HAP-1 (cell line): ENCODE data around the gene ADNP2.

Experiments used
- DNase-seq, 2 experiments: peaks; one replicate each; pipeline ENCODE4 v3.0.0-alpha.2; 2016 to 2020; ENCODE audit warnings: low spot score in 2 of 2
- H3K27me3 ChIP-seq: fragments of 250-450 bp; sonication (Bioruptor Pico); 2 replicates; pipeline ENCODE4 v1.5.1; 2020; ENCODE audit warnings: low read depth, mild to moderate bottlenecking, moderate library complexity
- H3K36me3 ChIP-seq: fragments of 250-450 bp; sonication (Bioruptor Pico); replicated peaks from 2 replicates; pipeline ENCODE4 v1.5.1; 2020; ENCODE audit warnings: mild to moderate bottlenecking
- H3K4me1 ChIP-seq: fragments of 250-450 bp; sonication (Bioruptor Pico); 2 replicates; pipeline ENCODE4 v1.5.1; 2020; ENCODE audit warnings: mild to moderate bottlenecking
- H3K4me3 ChIP-seq: fragments of 250-450 bp; sonication (Bioruptor Pico); 2 replicates; pipeline ENCODE4 v1.5.1; 2020; ENCODE audit warnings: mild to moderate bottlenecking, moderate library complexity
- H3K9me3 ChIP-seq: fragments of 250-450 bp; sonication (Bioruptor Pico); 2 replicates; pipeline ENCODE4 v1.5.1; 2020; ENCODE audit warnings: mild to moderate bottlenecking, moderate library complexity
- in situ Hi-C: fragments of 300-500 bp; cut with MboI; formaldehyde crosslinking; loops from 3 replicates; pipeline ENCODE4 v1.14.3; 2020; ENCODE audit warnings: low sequenced_read_pairs, inconsistent platforms, mixed read lengths

Gene ADNP2

DNA sequence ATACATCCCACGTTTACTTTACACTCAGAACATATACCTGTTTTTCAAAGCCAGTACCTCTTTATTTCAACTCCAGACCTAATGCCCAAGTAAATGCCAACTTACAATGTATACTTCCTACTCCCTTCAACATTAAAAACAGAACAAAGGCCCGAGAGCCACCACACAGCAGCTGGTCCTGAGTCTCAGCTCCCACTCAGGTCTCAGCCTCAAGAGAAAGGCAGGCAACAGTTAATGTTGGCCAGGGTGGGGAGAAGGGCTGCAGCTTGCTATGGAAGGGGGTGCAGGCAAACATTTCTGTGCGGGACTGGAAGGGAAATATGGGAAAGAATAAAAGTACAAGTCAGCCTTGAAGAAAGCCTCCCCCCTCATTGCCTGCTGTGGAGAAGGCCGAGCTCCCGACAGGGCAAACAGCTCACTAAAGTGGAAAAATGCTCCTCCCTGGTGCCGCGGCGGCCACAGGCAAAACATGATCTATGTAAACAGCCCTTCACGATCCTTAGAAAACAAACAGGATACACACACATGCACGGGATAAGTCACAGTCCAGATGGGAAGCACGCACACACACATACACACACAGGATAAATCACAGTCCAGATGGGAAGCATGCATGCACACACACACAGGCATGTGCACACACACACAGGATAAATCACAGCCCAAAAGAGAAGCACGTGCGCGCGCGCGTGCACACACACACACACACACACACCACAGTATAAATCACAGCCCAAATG is 67.4 kb downstream of the ADNP2 start:
- H3K36me3 ChIP-seq, result no peaks in the 10 kb centered on the region
- in situ Hi-C loops, result no loop called here
- no peaks in the 10 kb centered on the region for H3K9me3 ChIP-seq
- no peak for DNase-seq
- no peak overlapping the region for H3K4me3 ChIP-seq
- H3K4me1 ChIP-seq, result peaks cover 2% of the 10 kb centered on the region; the same call in 1 of the 2 replicates
- no peaks in the 10 kb centered on the region for H3K27me3 ChIP-seq

DNA sequence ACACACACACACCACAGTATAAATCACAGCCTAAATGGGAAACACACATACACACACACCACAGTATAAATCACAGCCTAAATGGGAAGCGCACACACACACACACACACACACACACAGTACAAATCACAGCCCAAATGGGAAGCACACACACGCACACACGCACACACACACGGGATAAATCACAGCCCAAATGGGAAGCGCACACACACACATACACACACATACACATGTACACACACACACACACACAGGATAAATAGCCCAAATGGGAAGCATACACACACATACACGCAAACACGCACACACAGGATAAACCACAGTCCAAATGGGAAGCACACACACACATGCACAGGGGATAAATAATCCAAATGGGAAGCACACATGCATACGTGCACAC is 68.1 kb downstream of the ADNP2 start:
- no peak for DNase-seq
- Histone ChIP-seq H3K4me3 (no peak overlapping the region), H3K36me3 (no peaks in the 10 kb centered on the region), H3K4me1 (no peaks in the 10 kb centered on the region), H3K27me3 (no peaks in the 10 kb centered on the region), H3K9me3 (no peaks in the 10 kb centered on the region)
- in situ Hi-C loops, result no loop called here

DNA sequence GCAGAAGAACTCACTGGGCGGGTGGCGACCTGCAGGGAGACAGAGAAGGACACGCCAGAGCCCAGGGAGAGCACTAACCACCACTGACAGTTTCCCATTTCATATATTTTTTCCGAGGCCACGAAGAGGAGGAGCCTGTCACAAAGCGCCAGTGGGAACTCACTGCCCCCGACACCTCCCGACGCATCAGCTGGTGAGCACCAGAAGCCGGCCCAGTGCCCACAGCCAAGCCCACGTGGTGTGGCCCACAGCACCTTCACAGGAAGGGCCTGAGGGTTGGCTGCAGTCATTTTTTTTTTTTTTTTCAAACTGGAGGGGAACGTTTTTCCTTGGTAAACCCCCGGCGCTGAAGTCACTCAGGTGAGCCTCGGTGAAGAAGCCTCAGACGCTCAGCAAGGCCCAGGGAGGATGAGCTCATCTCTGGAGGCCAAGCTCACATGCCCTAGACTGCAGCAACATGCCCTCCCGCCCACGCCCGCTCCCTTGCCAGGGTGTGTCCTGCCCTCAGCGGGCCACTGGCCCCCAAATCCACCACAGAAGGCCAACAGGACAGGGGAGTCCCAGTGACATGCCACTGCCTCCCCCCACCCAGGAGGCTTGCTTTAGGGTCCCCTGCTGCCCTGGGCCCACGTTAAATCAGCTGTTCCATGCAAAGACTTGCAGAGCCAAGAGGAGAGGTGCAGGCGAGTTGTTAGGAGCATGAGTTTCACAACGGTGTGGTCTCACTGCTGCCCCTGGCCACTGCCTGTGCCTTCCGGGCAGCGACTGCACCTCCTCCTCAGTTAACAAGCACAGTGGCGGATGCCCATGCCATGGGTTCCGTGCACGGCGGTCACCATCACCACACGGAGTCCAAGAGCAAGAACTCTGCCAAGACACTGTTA is 70.1 kb downstream of the ADNP2 start:
- no peak overlapping the region for H3K4me3 ChIP-seq
- DNase-seq, result no peak
- no peaks in the 10 kb centered on the region for H3K4me1 ChIP-seq
- in situ Hi-C loops, result no loop called here
- H3K27me3 ChIP-seq, result no peaks in the 10 kb centered on the region
- H3K36me3 ChIP-seq, result no peaks in the 10 kb centered on the region
- no peaks in the 10 kb centered on the region for H3K9me3 ChIP-seq

DNA sequence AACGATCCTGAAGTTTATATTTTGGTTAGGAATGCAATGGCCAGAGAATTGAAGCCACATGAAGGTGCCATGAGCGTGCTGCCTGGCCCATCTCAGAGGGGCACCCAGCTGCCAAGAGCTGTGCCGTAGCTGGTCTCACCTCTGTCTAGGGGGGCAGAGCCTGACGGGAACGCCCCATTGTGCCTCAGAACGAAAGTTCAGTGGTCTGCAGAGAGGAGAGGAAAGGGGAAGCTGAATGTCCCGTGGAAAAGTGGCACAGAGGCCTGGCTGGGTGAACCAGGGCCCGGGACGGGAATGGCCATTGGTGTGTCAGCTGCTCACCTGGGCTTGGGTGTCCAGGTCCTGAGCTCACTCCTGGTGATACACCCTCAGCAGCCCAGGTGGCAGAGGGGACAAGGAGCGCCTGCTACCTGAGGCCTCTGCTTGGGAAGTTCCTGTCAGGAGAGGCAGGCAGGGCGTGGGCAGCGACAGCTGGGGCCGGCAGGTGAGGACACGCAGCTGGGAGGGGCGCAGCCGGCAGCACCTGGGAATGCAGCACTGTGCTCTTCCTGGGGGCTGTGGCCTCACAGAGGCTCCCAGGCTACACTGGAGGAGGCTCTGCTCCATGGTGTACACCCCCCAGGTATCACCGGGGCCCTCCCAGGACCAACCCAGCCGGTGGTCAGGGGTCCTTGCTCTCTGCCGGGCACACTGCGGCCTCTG is 70.9 kb downstream of the ADNP2 start:
- in situ Hi-C loops, result no loop called here
- no peaks in the 10 kb centered on the region for H3K27me3 ChIP-seq

DNA sequence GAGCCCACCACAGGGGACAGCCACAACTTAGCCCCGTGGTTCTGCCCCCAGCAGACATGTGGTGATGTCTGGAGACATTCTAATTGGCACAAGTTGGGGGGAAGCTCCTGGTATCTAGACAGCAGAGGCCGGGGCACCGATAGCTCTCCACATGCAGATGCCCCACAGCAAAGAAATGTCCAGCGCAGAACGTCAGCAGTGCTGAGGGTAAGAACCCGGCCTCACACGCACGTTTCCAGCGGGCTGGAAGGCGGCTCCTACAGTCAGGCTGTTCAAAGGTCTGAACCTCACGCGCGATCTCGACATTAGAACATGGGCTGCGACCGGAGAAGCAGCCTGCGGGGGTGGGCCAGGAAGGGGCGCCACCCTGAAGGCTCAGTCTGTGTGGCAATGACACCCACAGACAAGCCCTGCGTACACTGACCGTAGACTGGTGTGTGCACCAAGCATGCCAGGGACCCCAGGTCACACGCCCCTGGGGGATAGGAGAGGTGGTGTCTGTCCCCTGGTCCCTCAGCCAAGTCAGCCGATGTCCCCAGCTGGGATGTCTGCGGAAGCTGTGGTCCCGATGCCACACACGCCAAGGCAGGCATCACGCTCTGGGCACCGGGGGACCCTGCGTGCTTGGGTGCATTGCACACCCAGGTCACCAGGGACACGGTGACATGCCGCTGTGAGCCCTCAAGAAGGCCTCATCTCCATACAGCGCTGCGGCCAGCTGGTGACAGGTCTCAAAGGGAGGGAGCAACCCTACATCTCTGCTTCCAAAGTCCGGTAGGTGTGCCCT is 71.9 kb downstream of the ADNP2 start:
- in situ Hi-C loops, result no loop called here
- no peak for DNase-seq
- no peaks in the 10 kb centered on the region for H3K36me3 ChIP-seq
- no peaks in the 10 kb centered on the region for H3K9me3 ChIP-seq
- H3K4me1 ChIP-seq, result no peaks in the 10 kb centered on the region
- H3K4me3 ChIP-seq, result no peak overlapping the region
- H3K27me3 ChIP-seq, result no peaks in the 10 kb centered on the region

More for the DNA sequence above, 70.9 kb downstream of the ADNP2 start:
- DNase-seq, result no peak
- Histone ChIP-seq H3K4me1 (no peaks in the 10 kb centered on the region), H3K4me3 (no peak overlapping the region), H3K9me3 (no peaks in the 10 kb centered on the region), H3K36me3 (no peaks in the 10 kb centered on the region)

DNA sequence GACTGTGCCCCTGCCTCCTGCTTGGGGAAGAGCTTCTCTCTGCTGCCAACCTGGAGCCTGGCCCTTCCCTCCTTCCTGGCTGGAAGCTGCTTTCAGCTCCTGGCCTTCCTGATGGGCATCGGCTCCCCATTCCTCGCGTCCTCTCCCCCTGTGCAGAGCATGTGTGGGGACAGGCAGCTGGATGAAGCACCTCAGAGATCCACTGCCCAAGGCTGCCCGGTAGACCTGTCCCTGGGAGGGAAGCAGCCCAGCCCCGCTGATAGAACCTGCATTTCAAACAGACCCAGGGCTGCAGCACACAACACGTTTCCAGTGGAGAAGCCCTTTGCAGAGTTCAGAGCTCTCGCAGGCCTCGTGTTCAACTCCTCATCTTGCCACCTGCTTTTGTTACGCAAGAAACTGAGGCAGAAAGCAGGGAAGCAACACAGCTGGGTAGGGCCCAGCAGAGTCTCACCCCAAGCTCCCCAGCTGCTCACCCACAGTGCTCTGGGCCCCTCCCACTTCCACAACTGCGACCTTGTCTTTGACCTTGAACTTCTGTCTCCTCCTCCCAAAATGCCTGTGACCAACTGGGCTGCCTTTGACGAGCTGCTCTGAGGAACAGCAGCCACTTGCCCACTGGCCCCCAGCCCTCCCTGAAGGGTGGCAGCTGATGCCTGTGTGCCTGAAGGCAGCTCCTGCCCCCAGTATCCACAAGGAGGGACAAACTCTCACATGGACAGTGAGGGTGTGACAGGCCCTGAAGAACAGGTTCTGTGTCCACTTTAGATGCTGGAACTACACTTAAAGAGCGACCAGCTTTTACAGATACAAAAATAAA is 72.8 kb downstream of the ADNP2 start:
- Histone ChIP-seq H3K4me3 (no peak overlapping the region), H3K4me1 (no peaks in the 10 kb centered on the region), H3K27me3 (no peaks in the 10 kb centered on the region), H3K9me3 (no peaks in the 10 kb centered on the region), H3K36me3 (no peaks in the 10 kb centered on the region)
- in situ Hi-C loops, result no loop called here
- DNase-seq, result no peak

DNA sequence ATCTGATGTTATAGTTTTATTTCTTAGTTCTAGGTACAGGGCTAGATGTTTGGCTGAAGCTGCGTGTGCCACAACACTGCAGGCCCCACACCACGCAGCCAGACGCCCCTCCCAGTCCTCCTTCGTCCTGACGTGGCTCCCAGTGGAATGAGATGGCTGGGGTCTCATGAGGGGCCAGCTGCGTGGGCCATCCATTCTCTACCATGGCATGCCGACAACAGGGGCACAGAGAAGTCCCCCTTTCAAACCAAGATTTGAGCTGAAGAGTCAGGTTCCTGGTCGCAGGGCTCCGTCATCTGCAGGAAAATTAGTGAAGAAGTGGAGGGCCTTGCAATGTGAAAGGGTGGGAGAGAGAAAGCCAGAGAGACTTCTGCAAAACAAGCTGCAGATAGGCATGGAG is 73.8 kb downstream of the ADNP2 start:
- no peaks in the 10 kb centered on the region for H3K36me3 ChIP-seq
- no peaks in the 10 kb centered on the region for H3K9me3 ChIP-seq
- no peak overlapping the region for H3K4me3 ChIP-seq
- in situ Hi-C loops, result no loop called here
- DNase-seq, result no peak
- H3K27me3 ChIP-seq, result no peaks in the 10 kb centered on the region
- H3K4me1 ChIP-seq, result no peaks in the 10 kb centered on the region

DNA sequence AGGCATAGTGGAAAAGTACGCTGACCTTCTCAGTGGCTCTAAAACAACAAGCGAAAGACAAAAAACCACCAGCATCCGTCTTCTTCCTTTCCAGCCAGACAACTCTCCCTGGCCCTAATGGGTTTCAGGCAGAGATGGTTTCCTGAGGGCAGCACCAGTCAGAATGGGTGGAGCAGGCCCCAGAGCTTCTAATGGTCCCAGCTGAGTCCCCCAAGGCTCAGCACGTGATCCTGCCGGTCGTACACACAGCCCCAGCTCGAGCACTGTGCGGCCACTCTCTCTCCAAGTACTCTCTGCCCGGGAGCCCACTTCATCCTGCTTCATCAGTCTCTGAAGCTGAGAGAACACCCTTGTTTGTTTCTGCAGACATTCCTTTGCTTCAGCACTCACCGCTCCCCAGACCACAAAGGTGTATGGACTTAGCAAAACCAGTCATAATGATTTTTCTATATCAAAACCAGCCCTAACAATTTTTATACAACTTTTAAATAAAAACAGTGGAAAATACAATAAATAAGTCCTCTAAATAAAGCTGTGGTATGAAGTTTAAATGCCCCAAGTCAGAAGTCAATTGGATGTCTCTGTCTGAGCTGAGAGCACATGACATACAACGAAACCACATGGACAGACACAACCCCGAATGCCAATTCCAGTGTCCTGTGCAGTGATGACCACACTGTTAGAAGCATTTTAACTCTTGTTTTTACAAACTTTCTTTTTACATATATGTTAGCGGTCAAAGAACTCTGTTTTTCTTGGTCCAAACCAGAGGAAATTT is 74.4 kb downstream of the ADNP2 start:
- Histone ChIP-seq H3K27me3 (no peaks in the 10 kb centered on the region), H3K9me3 (no peaks in the 10 kb centered on the region), H3K4me1 (no peaks in the 10 kb centered on the region), H3K4me3 (no peak overlapping the region), H3K36me3 (no peaks in the 10 kb centered on the region)
- DNase-seq, result no peak
- in situ Hi-C loops, result no loop called here

DNA sequence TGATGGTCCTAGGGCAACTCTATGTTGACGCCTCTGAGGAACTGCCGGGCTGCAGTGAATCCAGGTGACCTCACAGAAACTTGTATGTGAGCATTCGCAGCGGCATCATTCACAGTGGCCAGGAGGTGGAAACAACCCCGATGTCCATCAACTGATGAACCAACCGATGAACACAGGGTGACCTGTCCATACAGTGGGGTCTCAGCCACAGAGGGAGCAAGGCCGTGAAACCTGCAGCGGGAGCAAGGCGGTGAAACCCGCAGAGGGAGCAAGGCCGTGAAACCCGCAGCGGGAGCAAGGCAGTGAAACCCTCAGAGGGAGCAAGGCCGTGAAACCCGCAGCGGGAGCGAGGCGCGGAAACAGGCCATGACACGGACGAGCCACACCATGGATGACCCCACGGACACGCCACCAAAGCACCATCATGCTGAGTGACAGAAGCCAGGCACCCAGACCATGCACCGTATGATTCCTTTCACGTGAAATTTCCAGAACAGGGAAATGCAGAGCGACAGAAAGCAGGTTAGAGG is 75.2 kb downstream of the ADNP2 start:
- Histone ChIP-seq H3K4me3 (no peak overlapping the region), H3K36me3 (no peaks in the 10 kb centered on the region), H3K4me1 (no peaks in the 10 kb centered on the region), H3K9me3 (no peaks in the 10 kb centered on the region), H3K27me3 (no peaks in the 10 kb centered on the region)
- DNase-seq, result no peak
- in situ Hi-C loops, result no loop called here

DNA sequence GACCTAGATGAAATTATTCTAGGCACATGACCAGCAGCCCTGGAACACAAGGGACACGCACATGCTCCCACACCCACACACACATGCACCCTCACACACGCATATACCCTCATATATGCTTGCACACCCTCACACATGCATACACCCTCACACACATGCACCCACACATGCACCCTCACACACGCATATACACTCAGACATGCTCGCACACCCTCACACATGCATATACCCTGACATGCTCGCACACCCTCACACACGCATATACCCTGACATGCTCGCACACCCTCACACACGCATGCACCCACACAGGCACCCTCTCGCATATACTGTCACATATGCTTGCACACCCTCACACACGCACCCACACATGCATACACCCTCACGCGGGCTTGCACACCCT is 76.5 kb downstream of the ADNP2 start:
- Histone ChIP-seq H3K36me3 (no peaks in the 10 kb centered on the region), H3K27me3 (no peaks in the 10 kb centered on the region), H3K4me1 (no peaks in the 10 kb centered on the region), H3K9me3 (no peaks in the 10 kb centered on the region), H3K4me3 (no peak overlapping the region)
- in situ Hi-C loops, result no loop called here
- no peak for DNase-seq

DNA sequence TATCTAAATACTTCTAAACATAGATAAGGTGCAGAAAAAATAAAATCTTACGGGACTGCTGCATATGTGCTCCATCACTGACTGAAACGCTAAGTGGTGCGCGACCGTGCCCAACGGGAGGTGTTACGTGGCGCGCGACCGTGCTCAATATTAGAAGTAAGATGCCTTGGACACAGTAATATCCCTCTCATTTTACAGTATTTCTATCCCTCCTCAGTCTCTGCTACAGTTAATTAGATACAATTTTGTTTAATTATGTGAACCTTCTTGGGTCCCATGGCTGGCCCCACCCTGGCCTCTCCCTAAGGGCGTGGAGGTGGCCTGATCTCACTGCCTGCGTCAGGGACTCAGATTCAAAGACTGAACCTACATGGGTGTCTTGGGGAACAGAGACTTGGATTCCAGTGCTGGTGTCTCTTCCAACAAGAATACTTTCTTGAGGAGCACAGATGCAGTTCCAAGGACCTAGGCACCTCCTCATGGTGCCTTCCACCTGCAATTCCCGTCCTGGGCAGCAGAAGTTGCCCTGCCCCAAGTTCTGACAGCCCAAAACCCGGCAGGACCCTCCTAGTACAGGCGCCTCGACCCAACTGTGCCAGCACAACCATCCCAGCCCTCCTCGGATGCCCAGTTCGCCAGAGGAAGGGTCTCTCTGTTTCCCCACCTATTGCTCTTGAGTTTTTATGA is 79.0 kb downstream of the ADNP2 start:
- H3K27me3 ChIP-seq, result no peaks in the 10 kb centered on the region
- H3K4me1 ChIP-seq, result no peaks in the 10 kb centered on the region
- no peaks in the 10 kb centered on the region for H3K9me3 ChIP-seq
- in situ Hi-C loops, result no loop called here
- no peaks in the 10 kb centered on the region for H3K36me3 ChIP-seq
- no peak for DNase-seq
- H3K4me3 ChIP-seq, result no peak overlapping the region
